Esophagus squamous epithelium (tissue), 5 donors: Measurements from ENCODE around the gene QRFPR. TPM values are rescaled to one million over a fixed set of nuclear protein-coding genes. Genes with fewer than 3 reads are reported as not detected.

Source experiments
- DNase-seq: peaks from one replicate; lab custom pipeline; 2025; lab: John Stamatoyannopoulos, UW
- H3K27ac ChIP-seq, 4 donors: fragments of 200-600 bp; sonication (generic); one replicate each; pipeline ENCODE4 v1.5.1; 2016 to 2019; ENCODE audit warnings: mild to moderate bottlenecking in 1 of 4
- H3K27me3 ChIP-seq, 4 donors: fragments of 200-600 bp; sonication (generic); 1 replicate in 3 of 4; 2 replicates in 1 of 4; pipeline versions ENCODE4 v1.5.1 to v1.6.0; 2017 to 2021; ENCODE audit warnings: antibody characterized with exemption in 1 of 4
- H3K36me3 ChIP-seq, 3 donors: fragments of 200-600 bp; sonication (generic); one replicate each; pipeline ENCODE4 v1.5.1; 2016 to 2019
- H3K4me1 ChIP-seq, 3 donors: fragments of 200-600 bp; sonication (generic); one replicate each; pipeline ENCODE4 v1.5.1; 2017 to 2019
- H3K4me3 ChIP-seq, 4 donors: fragments of 200-600 bp; sonication (generic); 1 replicate in 3 of 4; 2 replicates in 1 of 4; pipeline ENCODE4 v1.5.1; 2016 to 2019; ENCODE audit warnings: mild to moderate bottlenecking in 2 of 4, moderate library complexity in 1 of 4
- H3K9me3 ChIP-seq, 3 donors: fragments of 200-600 bp; sonication (generic); one replicate each; pipeline ENCODE4 v1.5.1; 2016 to 2019
- POLR2A ChIP-seq, 4 donors: fragments of 450-650 bp; IDR thresholded peaks; one replicate each; pipeline ENCODE4 v1.6.1; 2017; ENCODE audit warnings: antibody characterized with exemption in 4 of 4, mild to moderate bottlenecking in 4 of 4, moderate library complexity in 3 of 4
- WGBS, 2 donors: methylation state at CpG; one replicate each; pipeline ENCODE4 v1.1.5; 2018; 5-methylcytosine and 5-hydroxymethylcytosine counted together
- intact Hi-C: fragments of 100-400 bp; cut with DNase I; formaldehyde crosslinking; loops from one replicate; pipeline ENCODE4 v1.15.0; 2022
- total RNA-seq, 4 donors: library from RNA; depleted of rRNA; stranded (reverse); fragments of >200 nt; gene quantifications; one replicate each; pipeline ENCODE4 v1.1.0, GENCODE V29; 2016
- TF ChIP-seq, protein P1 (sequence below), 6 experiments: fragments of 450-650 bp in 4 of 6; fragments of 200-600 bp in 2 of 6; sonication (generic) in 2 of 6; IDR thresholded peaks; one replicate each; pipeline ENCODE4 v1.5.1; 2016 to 2019; ENCODE audit warnings: antibody characterized with exemption in 6 of 6, mild to moderate bottlenecking in 4 of 6, moderate library complexity in 4 of 6
- donor health status: DM: yes; HTN: yes; CAD: no.

Gene QRFPR
- total RNA-seq, 4 donors from 2014 or later = 0.97 to 3.5 TPM; not detected in 2

DNA sequence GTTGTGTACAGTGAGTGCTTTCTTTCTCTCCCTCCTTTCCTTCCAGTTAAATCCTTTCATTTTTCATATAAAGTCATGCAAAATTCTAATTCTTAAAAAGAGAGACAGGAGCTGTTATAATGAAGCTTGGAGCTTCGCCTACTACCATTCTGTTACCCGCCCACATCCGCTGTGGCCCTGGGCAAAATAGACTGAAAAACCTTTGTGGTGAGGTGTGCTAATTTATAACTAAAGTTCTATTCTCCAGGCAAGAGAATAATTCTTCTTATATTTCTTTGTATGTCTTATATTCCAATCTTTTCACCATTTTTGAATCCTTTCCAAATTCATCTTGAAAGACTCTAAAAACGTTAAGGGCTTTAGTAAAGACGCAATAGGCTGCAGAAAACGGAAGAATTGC lies 7.0 kb downstream of the QRFPR start:
- H3K4me1 ChIP-seq = no peaks in the 10 kb centered on the region
- TF ChIP-seq POLR2A (IDR thresholded peaks at IDR 0.05) = no peak
- TF ChIP-seq, protein P1, sequence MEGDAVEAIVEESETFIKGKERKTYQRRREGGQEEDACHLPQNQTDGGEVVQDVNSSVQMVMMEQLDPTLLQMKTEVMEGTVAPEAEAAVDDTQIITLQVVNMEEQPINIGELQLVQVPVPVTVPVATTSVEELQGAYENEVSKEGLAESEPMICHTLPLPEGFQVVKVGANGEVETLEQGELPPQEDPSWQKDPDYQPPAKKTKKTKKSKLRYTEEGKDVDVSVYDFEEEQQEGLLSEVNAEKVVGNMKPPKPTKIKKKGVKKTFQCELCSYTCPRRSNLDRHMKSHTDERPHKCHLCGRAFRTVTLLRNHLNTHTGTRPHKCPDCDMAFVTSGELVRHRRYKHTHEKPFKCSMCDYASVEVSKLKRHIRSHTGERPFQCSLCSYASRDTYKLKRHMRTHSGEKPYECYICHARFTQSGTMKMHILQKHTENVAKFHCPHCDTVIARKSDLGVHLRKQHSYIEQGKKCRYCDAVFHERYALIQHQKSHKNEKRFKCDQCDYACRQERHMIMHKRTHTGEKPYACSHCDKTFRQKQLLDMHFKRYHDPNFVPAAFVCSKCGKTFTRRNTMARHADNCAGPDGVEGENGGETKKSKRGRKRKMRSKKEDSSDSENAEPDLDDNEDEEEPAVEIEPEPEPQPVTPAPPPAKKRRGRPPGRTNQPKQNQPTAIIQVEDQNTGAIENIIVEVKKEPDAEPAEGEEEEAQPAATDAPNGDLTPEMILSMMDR (IDR thresholded peaks at IDR 0.05) = no peak
- no peak overlapping the region for H3K27ac ChIP-seq
- no peak for DNase-seq
- no peak overlapping the region for H3K4me3 ChIP-seq
- WGBS, 2 donors = 45 to 61% methylated on average over 6 of the region's 6 CpGs
- intact Hi-C loops = no loop called here
- H3K9me3 ChIP-seq = no peaks in the 10 kb centered on the region
- H3K27me3 ChIP-seq = peaks cover 0 to under 1% (median 0%) of the 10 kb centered on the region in 4 donors
- H3K36me3 ChIP-seq = no peaks in the 10 kb centered on the region

DNA sequence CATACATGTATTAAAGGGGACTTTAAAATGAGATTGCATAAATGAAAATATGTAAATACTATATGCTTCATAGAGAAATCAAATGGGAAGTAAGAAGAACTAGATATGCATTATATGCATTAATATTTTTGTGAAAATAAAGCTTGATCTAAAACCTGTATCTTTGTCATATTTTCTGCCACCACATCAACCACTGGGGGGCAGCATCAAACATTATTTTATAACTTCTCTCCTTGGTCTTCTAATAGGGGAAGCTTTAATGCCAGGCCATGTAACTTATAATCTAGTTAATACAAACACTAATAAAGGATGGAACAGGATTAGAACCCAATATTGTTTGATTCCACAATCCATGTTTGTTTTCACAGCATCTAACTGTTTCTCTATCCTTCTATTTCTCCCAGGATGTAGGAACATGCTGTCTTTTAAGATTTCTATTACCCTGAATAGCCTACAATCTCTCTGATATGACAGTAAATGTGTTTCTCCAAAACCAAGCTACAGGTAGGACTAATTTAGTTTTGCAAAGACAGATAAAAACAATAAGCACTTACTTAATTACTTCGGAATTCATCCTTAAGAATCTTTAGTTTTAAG lies 10.0 kb downstream of the QRFPR start:
- H3K27me3 ChIP-seq = no peaks in the 10 kb centered on the region
- no peak for TF ChIP-seq POLR2A (IDR thresholded peaks at IDR 0.05)
- TF ChIP-seq, protein P1 (IDR thresholded peaks at IDR 0.05) = peak in 4 of 6 experiments; percentile 35 to 66 (median 56)
- intact Hi-C loops = no loop called here
- no peaks in the 10 kb centered on the region for H3K9me3 ChIP-seq
- H3K4me1 ChIP-seq = no peaks in the 10 kb centered on the region
- 50 to 65% methylated on average over 1 of the region's 1 CpG for WGBS, 2 donors
- DNase-seq = no peak
- no peaks in the 10 kb centered on the region for H3K36me3 ChIP-seq
- H3K27ac ChIP-seq = no peak overlapping the region
- no peak overlapping the region for H3K4me3 ChIP-seq

DNA sequence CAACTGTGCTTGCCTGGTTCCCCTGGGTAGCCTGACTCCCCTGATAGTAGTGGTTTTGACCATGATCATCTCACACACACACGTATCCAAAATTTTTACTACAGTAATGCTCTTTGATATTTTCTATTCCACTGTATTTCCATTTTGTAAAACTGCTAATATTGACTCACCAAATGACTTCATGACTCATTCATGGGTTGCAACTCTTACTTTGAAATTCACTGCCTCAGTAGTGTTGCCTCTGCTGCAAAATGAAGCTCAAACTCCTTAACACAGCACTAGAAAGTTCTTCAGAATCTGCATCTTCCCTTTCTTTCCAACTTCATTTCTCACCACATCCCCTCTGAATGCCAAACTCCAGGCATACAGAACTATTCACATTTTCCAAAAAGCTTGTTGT lies 20.3 kb downstream of the QRFPR start:
- Histone ChIP-seq H3K27me3 (no peaks in the 10 kb centered on the region), H3K9me3 (no peaks in the 10 kb centered on the region), H3K36me3 (no peaks in the 10 kb centered on the region), H3K4me1 (no peaks in the 10 kb centered on the region), H3K4me3 (no peak overlapping the region), H3K27ac (no peak overlapping the region)
- intact Hi-C loops = no loop called here
- TF ChIP-seq, protein P1 (IDR thresholded peaks at IDR 0.05) = no peak
- no peak for TF ChIP-seq POLR2A (IDR thresholded peaks at IDR 0.05)
- no peak for DNase-seq
- 68 to 70% methylated on average over 1 of the region's 1 CpG for WGBS, 2 donors

DNA sequence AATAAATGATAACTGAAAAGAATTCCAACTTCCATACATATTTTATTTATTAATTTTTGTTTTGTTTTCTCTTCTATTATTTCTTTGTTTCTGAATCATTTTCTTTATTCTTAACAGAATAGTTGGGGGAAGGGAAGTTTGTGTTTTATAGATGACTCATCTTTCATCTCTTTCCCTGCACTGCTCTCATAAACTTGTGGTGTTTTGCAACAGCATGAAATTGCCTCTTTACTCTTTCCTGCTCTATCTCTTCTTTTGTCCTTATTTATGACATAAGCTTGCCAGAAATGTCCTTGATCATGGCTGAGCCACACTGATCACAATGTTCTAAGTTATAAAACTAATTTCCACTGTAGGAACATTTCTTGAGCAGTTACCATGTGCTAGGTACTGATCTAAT lies 22.3 kb downstream of the QRFPR start:
- no peak for DNase-seq
- Histone ChIP-seq H3K27me3 (no peaks in the 10 kb centered on the region), H3K4me1 (no peaks in the 10 kb centered on the region), H3K9me3 (no peaks in the 10 kb centered on the region), H3K27ac (no peak overlapping the region), H3K4me3 (no peak overlapping the region), H3K36me3 (no peaks in the 10 kb centered on the region)
- TF ChIP-seq POLR2A (IDR thresholded peaks at IDR 0.05) = no peak
- TF ChIP-seq, protein P1 (IDR thresholded peaks at IDR 0.05) = no peak
- intact Hi-C loops = no loop called here

DNA sequence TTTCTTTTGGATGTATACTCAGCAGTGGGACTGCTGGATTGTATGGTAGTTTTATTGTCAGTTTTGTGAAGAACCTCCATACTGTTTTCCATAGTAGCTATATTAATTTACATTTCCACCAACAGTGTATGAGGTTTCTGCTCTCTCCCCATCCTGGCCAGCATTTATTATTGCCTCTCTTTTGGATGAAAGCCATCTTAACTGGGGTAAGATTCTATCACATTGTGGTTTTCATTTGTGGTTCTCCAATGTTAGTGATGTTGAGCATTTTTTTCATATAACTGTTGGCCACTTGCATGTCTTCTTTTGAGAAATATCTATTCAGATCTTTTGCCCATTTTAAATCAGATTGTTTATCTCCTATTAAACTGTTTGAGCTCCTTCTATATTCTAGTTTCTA lies 27.6 kb downstream of the QRFPR start:
- H3K4me3 ChIP-seq = no peak overlapping the region
- intact Hi-C loops = no loop called here
- no peak for TF ChIP-seq POLR2A (IDR thresholded peaks at IDR 0.05)
- TF ChIP-seq, protein P1 (IDR thresholded peaks at IDR 0.05) = no peak
- H3K27me3 ChIP-seq = no peaks in the 10 kb centered on the region
- DNase-seq = no peak
- no peaks in the 10 kb centered on the region for H3K9me3 ChIP-seq
- no peak overlapping the region for H3K27ac ChIP-seq
- no peaks in the 10 kb centered on the region for H3K4me1 ChIP-seq
- H3K36me3 ChIP-seq = no peaks in the 10 kb centered on the region
